GM12878 (cell line): Measurements from ENCODE around the gene GGNBP2. TPM values are rescaled to one million over a fixed set of nuclear protein-coding genes. Genes with fewer than 3 reads are reported as not detected.

Experiments used
- CTCF ChIP-seq, 3 experiments: IDR thresholded peaks in 2 of 3; conservative IDR thresholded peaks in 1 of 3; 2 replicates each; pipeline ENCODE4 v1.5.1; 2011; ENCODE audit warnings: low read depth in 3 of 3, low read length in 3 of 3, mild to moderate bottlenecking in 3 of 3, control low read depth in 2 of 3, moderate library complexity in 2 of 3, inconsistent platforms in 1 of 3, mixed read lengths in 1 of 3; ENCODE audit not compliant: control insufficient read depth in 2 of 3, insufficient read depth in 1 of 3; ENCODE audit errors: extremely low read depth in 1 of 3
- CUX1 ChIP-seq: IDR thresholded peaks from 2 replicates; pipeline ENCODE4 v1.6.1; 2012; ENCODE audit warnings: improper control_type of control experiment, low read depth, low read length; ENCODE audit not compliant: insufficient replicate concordance
- ELK1 ChIP-seq: IDR thresholded peaks from 2 replicates; pipeline ENCODE4 v1.6.1; 2012; ENCODE audit warnings: low read depth, low read length, improper control_type of control experiment
- IKZF1 ChIP-seq: fragments of 450-650 bp; conservative IDR thresholded peaks from 2 replicates; pipeline ENCODE4 v1.6.1; 2017; ENCODE audit warnings: antibody characterized with exemption, mild to moderate bottlenecking
- KDM1A ChIP-seq: fragments of 200-600 bp; sonication (generic); IDR thresholded peaks from 2 replicates; pipeline ENCODE4 v1.6.1; 2016; ENCODE audit warnings: borderline replicate concordance
- NFIC ChIP-seq: IDR thresholded peaks from 2 replicates; pipeline ENCODE4 v1.6.1; 2012; ENCODE audit warnings: low read depth, mild to moderate bottlenecking, inconsistent platforms, low read length, moderate library complexity
- NFYA ChIP-seq: IDR thresholded peaks from 2 replicates; pipeline ENCODE4 v1.6.1; 2011; ENCODE audit warnings: low read depth, mild to moderate bottlenecking, low read length, improper control_type of control experiment, borderline replicate concordance
- NR2C2 ChIP-seq: IDR thresholded peaks from 2 replicates; pipeline ENCODE4 v1.6.1; 2011; ENCODE audit warnings: borderline replicate concordance, low read depth; ENCODE audit not compliant: control insufficient read depth, insufficient read length
- NRF1 ChIP-seq: conservative IDR thresholded peaks from 2 replicates; pipeline ENCODE4 v1.6.1; 2011; ENCODE audit warnings: mild to moderate bottlenecking, low read depth, low read length, improper control_type of control experiment
- SRF ChIP-seq, 2 experiments: IDR thresholded peaks; 2 replicates each; pipeline ENCODE4 v1.6.1; 2011; ENCODE audit warnings: low read depth in 2 of 2, low read length in 2 of 2, mild to moderate bottlenecking in 1 of 2, moderate library complexity in 1 of 2
- ZBTB40 ChIP-seq: fragments of 450-650 bp; IDR thresholded peaks from 2 replicates; pipeline ENCODE4 v1.6.1; 2016; ENCODE audit warnings: mild to moderate bottlenecking, moderate library complexity, borderline replicate concordance
- polyA plus RNA-seq, 11 experiments: library from polyadenylated mRNA; depleted of rRNA in 4 of 11; unstranded in 6 of 11; stranded (reverse) in 5 of 11; fragments of >200 nt; fragmentation: Nextera tagmentation in 4 of 11; fragmentation: Illumina TruSeq in 1 of 11; extraction: Ambion mirVana in 4 of 11; extraction: Trizol in 1 of 11; gene quantifications; 1 replicate in 1 of 11; 2 replicates in 10 of 11; pipeline versions ENCODE4 v1.2.1 to v1.2.3, GENCODE V29; 2011 to 2016; ENCODE audit warnings: inconsistent platforms in 2 of 11, missing spikeins in 2 of 11, low read depth in 1 of 11
- total RNA-seq, 4 experiments: library from RNA; depleted of rRNA in 3 of 4; stranded (reverse); fragments of >200 nt in 3 of 4; fragmentation: Illumina TruSeq in 1 of 4; extraction: Trizol in 1 of 4; gene quantifications; 2 replicates each; pipeline versions ENCODE4 v1.2.1 to v1.2.3, GENCODE V29; 2013 to 2021

Gene GGNBP2
- total and polyA plus RNA-seq, 10 of the 15 experiments (the other 5 are each of a cell fraction or from before 2014, with no cell fraction given): 36.3 to 82.0 (median 50.0) TPM

- TF ChIP-seq NR2C2 (no peak), NFYA (no peak), NRF1 (no peak), SRF (IDR thresholded peaks at IDR 0.05; ENCODE audit: low read depth in 2 of 2, low read length in 2 of 2) (0 out of 4 replicates have a peak, but pooled peaks of 1 of the 2 experiments have one; percentile 19), IKZF1 (peak; percentile 73), CTCF (IDR thresholded peaks at IDR 0.05 in 2 of 3, conservative IDR thresholded peaks at IDR 0.05 in 1 of 3; ENCODE audit: control insufficient read depth in 2 of 3, extremely low read depth in 1 of 3, insufficient read depth in 1 of 3, low read depth in 3 of 3, low read length in 3 of 3) (peak in 1 of 3 experiments; percentile 22; a peak in 3 of 6 replicates), ELK1 (peak; percentile 97), ZBTB40 (peak; percentile 91), NFIC (no peak), CUX1 (no peak), KDM1A (no peak)
Observed at GRCh38 chr17:36534840-36535668, 9.7 kb upstream of the GGNBP2 start, which contains the start of the genes MYO19 and PIGW (continued).
